AG10803 (cell line): ENCODE measurements around the gene PBRM1.
"Not testable (repeated sequence)": the region's sequence is repeated elsewhere in the genome, so short reads cannot be mapped to it uniquely, and the experiment has no call there.

ENCODE experiments used
- DNase-seq: peaks from one replicate; pipeline ENCODE4 v3.0.0; 2010; ENCODE audit warnings: low read depth
- H3K4me3 ChIP-seq: 2 replicates; pipeline ENCODE4 v1.5.1; 2011; ENCODE audit warnings: mild to moderate bottlenecking, low read length, control low read depth
- CTCF ChIP-seq: conservative IDR thresholded peaks from 2 replicates; pipeline ENCODE4 v1.5.1; 2011; ENCODE audit warnings: mild to moderate bottlenecking, low read length, control low read depth, inconsistent platforms

PBRM1 gene

GRCh38 chr3:52685709-52686691, at the start of gene PBRM1, which contains the start of gene GNL3:
PBRM1 (minus strand) TSS chr3:52685913.
GNL3 (plus strand) TSS chr3:52686032; CDS start chr3:52686093, 61 bp downstream.
- no peak for TF ChIP-seq CTCF
- H3K4me3 ChIP-seq, result peak within 1 kb of the TSS; percentile 99
- DNase-seq, result peak; percentile 96

GRCh38 chr3:52733256-52733891, 47.7 kb upstream of the PBRM1 start:
- no peak for TF ChIP-seq CTCF
- H3K4me3 ChIP-seq, result no peak overlapping the region

GRCh38 chr3:52731590-52731989, 45.9 kb upstream of the PBRM1 start:
- no peak for DNase-seq
- H3K4me3 ChIP-seq, result no peak overlapping the region
- TF ChIP-seq CTCF, result no peak

More at GRCh38 chr3:52733256-52733891, 47.7 kb upstream of the PBRM1 start:
- DNase-seq, result no peak

GRCh38 chr3:52730681-52731080, 45.0 kb upstream of the PBRM1 start:
- DNase-seq, result no peak
- H3K4me3 ChIP-seq, result no peak overlapping the region
- no peak for TF ChIP-seq CTCF

GRCh38 chr3:52728753-52729152, 43.0 kb upstream of the PBRM1 start:
- not testable (repeated sequence) for H3K4me3 ChIP-seq, DNase-seq

- no peak overlapping the region for H3K4me3 ChIP-seq
- no peak for DNase-seq
- no peak for TF ChIP-seq CTCF
Measured at GRCh38 chr3:52724511-52724910, 38.8 kb upstream of the PBRM1 start.

GRCh38 chr3:52723935-52724334, 38.2 kb upstream of the PBRM1 start:
- no peak for DNase-seq

More at GRCh38 chr3:52723935-52724334, 38.2 kb upstream of the PBRM1 start:
- no peak for TF ChIP-seq CTCF
- no peak overlapping the region for H3K4me3 ChIP-seq
